ENCODE measurements around the gene FRMD4B. TPM values are rescaled to one million over a fixed set of nuclear protein-coding genes. Genes with fewer than 3 reads are reported as not detected.

Gene FRMD4B
- total RNA-seq, 1 donor from 2014 or later, result not detected

DNA sequence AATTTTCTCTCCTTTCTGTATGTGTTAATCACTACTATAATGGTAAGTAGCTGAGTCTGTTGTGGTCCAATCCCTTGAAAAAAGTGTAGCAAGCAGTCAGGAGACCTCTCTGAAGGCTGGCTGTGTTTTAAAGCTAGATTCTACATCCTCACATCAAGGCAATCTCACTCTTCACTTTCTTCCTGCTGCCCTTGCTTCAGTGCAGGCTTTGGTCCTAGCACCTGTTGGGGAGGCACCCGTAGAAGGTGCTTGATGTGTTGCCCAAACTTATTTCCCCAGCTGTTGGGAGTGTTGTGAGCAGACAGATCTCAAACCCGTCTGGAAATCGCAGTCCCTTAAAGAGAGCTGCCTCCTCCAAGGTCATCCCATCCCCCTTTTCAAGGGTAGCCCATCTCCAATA, 8.6 kb downstream of the FRMD4B start:
- POLR2A ChIA-PET, result interaction anchor here (0.7 kb wide), 1 partner anchor 293 kb away, joined by 4 read pairs; the partner anchor contains the start of gene ARL6IP5
- H3K4me1 Mint-ChIP-seq, result no peaks in the 10 kb centered on the region
- H3K27me3 Mint-ChIP-seq, result peaks cover 2% of the 10 kb centered on the region
- peaks cover 3% of the 10 kb centered on the region for H3K9me3 Mint-ChIP-seq
- DNase-seq (no peak), ATAC-seq (ENCODE audit: low read depth) (no peak)
- H3K36me3 Mint-ChIP-seq (ENCODE audit: low read depth), result no peaks in the 10 kb centered on the region
- TF ChIP-seq, protein P1, sequence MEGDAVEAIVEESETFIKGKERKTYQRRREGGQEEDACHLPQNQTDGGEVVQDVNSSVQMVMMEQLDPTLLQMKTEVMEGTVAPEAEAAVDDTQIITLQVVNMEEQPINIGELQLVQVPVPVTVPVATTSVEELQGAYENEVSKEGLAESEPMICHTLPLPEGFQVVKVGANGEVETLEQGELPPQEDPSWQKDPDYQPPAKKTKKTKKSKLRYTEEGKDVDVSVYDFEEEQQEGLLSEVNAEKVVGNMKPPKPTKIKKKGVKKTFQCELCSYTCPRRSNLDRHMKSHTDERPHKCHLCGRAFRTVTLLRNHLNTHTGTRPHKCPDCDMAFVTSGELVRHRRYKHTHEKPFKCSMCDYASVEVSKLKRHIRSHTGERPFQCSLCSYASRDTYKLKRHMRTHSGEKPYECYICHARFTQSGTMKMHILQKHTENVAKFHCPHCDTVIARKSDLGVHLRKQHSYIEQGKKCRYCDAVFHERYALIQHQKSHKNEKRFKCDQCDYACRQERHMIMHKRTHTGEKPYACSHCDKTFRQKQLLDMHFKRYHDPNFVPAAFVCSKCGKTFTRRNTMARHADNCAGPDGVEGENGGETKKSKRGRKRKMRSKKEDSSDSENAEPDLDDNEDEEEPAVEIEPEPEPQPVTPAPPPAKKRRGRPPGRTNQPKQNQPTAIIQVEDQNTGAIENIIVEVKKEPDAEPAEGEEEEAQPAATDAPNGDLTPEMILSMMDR (IDR thresholded peaks at IDR 0.05), result no peak
- no peak overlapping the region for H3K27ac Mint-ChIP-seq
- no peak overlapping the region for H3K4me3 Mint-ChIP-seq
- intact Hi-C loops (cut with micrococcal nuclease), result no loop called here
- CTCF ChIA-PET, result no interaction called here

DNA sequence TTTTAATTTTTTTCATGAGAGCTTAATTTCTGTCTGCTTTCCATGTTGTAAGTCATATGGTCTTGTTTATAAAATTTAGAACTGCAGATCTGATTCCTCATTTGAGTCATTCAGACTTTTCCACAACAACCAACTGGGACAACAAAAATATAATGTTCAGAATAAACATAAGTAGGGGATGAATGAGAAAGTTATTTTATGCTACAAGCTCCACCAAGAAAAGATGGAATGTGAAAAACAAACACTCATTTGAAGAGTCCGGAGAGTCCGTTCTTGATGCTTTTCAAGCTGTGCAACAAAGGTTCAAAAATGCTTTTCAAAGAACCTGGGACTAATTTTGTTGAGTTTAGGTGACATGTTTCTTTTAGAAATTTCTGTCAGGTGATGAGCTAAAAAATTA, 9.2 kb downstream of the FRMD4B start:
- TF ChIP-seq, protein P1 (IDR thresholded peaks at IDR 0.05), result no peak
- DNase-seq (no peak), ATAC-seq (ENCODE audit: low read depth) (no peak)
- CTCF ChIA-PET, result no interaction called here
- no peaks in the 10 kb centered on the region for H3K4me1 Mint-ChIP-seq
- H3K27me3 Mint-ChIP-seq, result peaks cover 2% of the 10 kb centered on the region
- POLR2A ChIA-PET, result no interaction called here
- no peaks in the 10 kb centered on the region for H3K36me3 Mint-ChIP-seq (ENCODE audit: low read depth)
- no peak overlapping the region for H3K27ac Mint-ChIP-seq
- H3K9me3 Mint-ChIP-seq, result peaks cover 3% of the 10 kb centered on the region
- intact Hi-C loops (cut with micrococcal nuclease), result no loop called here
- no peak overlapping the region for H3K4me3 Mint-ChIP-seq

DNA sequence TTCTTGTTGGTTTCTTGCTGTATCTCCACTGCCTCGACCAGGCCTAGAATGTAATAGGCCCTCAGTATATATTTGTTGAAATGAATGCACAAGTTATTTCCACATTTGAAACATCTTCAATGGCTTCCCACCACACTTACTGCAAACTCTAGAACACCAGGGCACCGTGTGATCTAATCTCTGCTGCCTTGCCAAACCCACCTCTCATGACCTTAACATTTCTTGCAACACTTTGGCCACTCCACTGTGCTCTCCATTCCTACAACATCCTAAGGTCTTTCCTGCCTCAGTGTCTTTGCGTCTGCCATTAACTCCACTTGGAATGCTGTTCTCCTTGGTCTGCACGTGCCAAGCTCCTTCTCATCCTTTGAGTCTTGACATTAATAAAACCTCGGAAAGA, 14.1 kb downstream of the FRMD4B start:
- no peak for ATAC-seq (ENCODE audit: low read depth)
- H3K27ac Mint-ChIP-seq, result no peak overlapping the region

DNA sequence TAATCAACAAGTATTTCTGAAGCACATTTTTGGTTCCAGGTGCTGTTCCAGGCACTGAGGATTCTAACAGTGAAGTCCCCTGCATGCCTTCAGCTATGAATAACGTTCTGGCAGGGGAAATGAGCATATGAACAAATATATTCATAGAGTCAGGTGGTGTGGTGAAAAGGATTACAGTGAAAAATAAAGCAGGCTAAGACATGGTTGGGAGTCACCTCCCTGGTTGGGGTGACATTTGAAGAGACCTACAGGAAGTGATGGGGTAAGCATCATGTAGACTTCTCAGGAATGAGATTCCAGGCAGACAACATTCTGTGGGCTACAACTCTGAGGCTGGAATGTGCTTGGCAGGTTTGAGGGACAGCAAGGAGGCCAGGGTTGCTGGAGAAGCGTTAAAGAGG, 15.0 kb downstream of the FRMD4B start:
- ChIA-PET CTCF (no interaction called here), POLR2A (no interaction called here)
- H3K9me3 Mint-ChIP-seq, result no peaks in the 10 kb centered on the region
- TF ChIP-seq, protein P1 (IDR thresholded peaks at IDR 0.05), result no peak
- peaks cover 4% of the 10 kb centered on the region for H3K27me3 Mint-ChIP-seq
- intact Hi-C loops (cut with micrococcal nuclease), result no loop called here
- H3K4me1 Mint-ChIP-seq, result peaks cover 34% of the 10 kb centered on the region
- H3K4me3 Mint-ChIP-seq, result peak overlapping the region; percentile 13
- no peak overlapping the region for H3K27ac Mint-ChIP-seq
- DNase-seq (no peak), ATAC-seq (ENCODE audit: low read depth) (no peak)
- no peaks in the 10 kb centered on the region for H3K36me3 Mint-ChIP-seq (ENCODE audit: low read depth)

More for the DNA sequence above, 14.1 kb downstream of the FRMD4B start:
- DNase-seq, result no peak
- Mint-ChIP-seq H3K9me3 (no peaks in the 10 kb centered on the region), H3K27me3 (peaks cover 4% of the 10 kb centered on the region), H3K4me1 (peaks cover 34% of the 10 kb centered on the region), H3K36me3 (ENCODE audit: low read depth) (no peaks in the 10 kb centered on the region), H3K4me3 (no peak overlapping the region)
- intact Hi-C loops (cut with micrococcal nuclease), result no loop called here
- ChIA-PET POLR2A (no interaction called here), CTCF (no interaction called here)
- TF ChIP-seq, protein P1 (IDR thresholded peaks at IDR 0.05), result no peak

DNA sequence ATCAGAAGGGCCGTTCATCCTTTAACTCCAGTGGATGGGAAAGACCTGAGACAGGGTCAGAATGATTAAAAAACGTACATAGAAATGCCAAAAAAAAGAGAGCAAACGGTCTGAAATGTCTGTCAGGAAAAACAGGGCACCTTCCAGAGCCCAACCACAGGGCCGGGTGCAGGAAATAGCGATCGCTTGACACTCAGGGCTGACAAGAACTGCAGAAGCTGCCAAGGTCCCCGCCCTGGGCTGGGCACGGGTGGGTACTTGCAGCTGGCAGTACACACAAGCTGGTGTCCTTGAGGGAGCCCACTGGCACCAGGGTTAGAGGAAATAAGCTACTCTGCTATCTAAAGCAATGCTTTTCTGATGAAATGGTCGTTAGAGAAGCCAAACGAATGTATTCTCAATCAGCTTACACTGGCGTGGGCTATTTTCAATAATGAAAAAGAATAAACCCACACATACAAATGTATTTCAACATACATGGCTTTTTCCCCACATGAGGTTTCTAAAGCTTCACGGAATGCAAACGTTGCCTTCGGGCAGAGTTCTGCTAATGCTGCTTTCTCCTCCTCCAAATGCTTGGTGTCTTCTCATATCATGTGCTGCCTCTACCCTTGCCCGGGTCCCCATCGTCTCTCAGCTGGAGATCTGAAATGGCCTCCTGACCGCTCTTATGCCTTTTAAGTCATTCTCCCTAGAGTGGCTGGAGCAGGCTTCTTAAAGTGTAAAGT, 15.6 kb downstream of the FRMD4B start:
- ATAC-seq (ENCODE audit: low read depth), result no peak
- no peak overlapping the region for H3K27ac Mint-ChIP-seq
- no peaks in the 10 kb centered on the region for H3K9me3 Mint-ChIP-seq
- no peak for DNase-seq
- TF ChIP-seq, protein P1 (IDR thresholded peaks at IDR 0.05), result no peak
- CTCF ChIA-PET, result no interaction called here
- POLR2A ChIA-PET, result no interaction called here
- peaks cover 34% of the 10 kb centered on the region for H3K4me1 Mint-ChIP-seq
- intact Hi-C loops (cut with micrococcal nuclease), result no loop called here
- H3K36me3 Mint-ChIP-seq (ENCODE audit: low read depth), result no peaks in the 10 kb centered on the region
- peak overlapping the region; percentile 41 for H3K4me3 Mint-ChIP-seq
- peaks cover 4% of the 10 kb centered on the region for H3K27me3 Mint-ChIP-seq

Measured in activated B cell treated with CpG ODN at 0.5 μM for 24 hours (primary cell).